Measurements from ENCODE around the gene CCDC88B. TPM values are rescaled to one million over a fixed set of nuclear protein-coding genes. Genes with fewer than 3 reads are reported as not detected.

Gene CCDC88B
- total RNA-seq, 1 experiment from 2014 or later: 1.2 TPM

- no peak for DNase-seq (ENCODE audit: low spot score)
These were observed 19.9 kb downstream of the CCDC88B start for GRCh38 chr11:64359712-64360445.

DNA sequence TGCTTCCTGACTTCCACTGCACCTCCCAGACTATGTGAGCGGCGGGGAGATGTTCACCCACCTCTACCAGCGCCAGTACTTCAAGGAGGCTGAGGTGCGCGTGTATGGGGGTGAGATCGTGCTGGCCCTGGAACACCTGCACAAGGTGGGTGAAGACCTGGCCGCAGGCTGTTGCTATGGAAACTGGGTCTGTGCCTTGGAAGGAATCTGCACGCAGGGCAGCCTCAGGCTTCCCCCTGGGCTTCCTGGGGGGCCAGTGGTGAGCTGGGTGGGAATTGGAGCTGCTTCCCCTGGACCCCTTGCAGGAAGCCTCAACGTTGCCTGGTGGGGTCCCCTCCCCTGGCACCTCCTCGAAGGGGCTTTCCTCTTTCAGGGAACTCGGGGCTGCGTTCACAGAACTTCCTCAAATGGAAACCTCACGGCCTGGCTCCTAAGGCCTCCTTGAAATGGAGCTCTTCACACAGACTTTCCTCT is 20.5 kb downstream of the CCDC88B start:
- DNase-seq (ENCODE audit: low spot score): no peak

DNA sequence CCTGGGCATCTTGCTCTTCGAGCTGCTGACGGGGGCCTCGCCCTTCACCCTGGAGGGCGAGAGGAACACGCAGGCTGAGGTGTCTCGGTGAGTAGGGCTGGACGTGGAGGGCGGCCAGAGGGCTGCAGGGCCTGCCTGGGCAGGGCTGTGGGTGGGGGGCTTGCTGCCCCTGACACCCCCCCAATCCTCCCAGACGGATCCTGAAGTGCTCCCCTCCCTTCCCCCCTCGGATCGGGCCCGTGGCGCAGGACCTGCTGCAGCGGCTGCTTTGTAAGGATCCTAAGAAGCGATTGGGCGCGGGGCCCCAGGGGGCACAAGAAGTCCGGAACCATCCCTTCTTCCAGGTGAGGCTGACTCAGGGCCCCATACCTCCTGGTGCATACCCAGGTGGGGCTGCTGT is 21.7 kb downstream of the CCDC88B start:
- DNase-seq (ENCODE audit: low spot score): no peak

DNA sequence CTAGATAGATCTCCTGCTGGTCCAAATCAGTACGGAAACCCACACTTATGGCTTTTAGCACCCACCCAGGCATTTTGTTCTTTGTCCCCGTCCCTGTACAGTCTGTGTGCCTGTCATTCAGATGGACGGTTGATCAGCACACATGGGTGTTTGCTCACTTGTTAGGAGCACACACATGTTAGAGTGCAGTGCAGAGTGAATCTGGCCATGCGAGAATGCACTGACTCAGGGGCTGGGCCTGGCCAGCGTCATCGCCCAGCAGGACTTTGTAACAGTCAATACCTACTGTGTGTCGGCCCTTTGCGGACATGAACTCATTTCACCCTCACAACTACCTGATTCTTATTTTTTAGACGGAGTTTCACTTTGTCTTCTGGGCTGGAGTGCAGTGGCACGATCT is 22.3 kb downstream of the CCDC88B start:
- no peak for DNase-seq (ENCODE audit: low spot score)

DNA sequence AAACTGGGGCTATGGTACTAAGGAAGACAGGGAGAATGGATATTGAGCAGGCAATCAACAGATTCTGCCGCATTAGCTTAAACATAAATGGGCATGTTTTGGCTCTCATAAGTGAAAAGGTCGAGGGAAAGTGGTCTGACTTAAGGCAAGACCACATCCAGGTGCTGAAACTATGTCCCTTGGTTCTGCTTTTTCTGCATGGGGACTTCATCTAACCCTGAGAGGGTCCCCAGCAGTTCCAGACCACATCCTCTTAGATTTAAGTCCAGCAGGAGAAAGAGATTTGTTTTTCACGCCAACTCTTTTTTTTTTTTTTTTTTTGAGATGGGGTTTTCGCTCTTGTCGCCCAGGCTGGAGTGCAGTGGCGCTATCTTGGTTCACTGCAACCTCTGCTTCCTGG is 24.4 kb downstream of the CCDC88B start:
- no peak for DNase-seq (ENCODE audit: low spot score)

- no peak for DNase-seq (ENCODE audit: low spot score)
These were observed 24.9 kb downstream of the CCDC88B start for GRCh38 chr11:64364911-64365310.

GRCh38 chr11:64366751-64367150 is 26.7 kb downstream of the CCDC88B start:
- no peak for DNase-seq (ENCODE audit: low spot score)

GRCh38 chr11:64367931-64368672 is 28.1 kb downstream of the CCDC88B start:
- no peak for DNase-seq (ENCODE audit: low spot score)

GRCh38 chr11:64368673-64369074 is 28.7 kb downstream of the CCDC88B start:
- DNase-seq (ENCODE audit: low spot score): no peak

- DNase-seq (ENCODE audit: low spot score): no peak
These were observed 29.7 kb downstream of the CCDC88B start for GRCh38 chr11:64369440-64370421.

DNA sequence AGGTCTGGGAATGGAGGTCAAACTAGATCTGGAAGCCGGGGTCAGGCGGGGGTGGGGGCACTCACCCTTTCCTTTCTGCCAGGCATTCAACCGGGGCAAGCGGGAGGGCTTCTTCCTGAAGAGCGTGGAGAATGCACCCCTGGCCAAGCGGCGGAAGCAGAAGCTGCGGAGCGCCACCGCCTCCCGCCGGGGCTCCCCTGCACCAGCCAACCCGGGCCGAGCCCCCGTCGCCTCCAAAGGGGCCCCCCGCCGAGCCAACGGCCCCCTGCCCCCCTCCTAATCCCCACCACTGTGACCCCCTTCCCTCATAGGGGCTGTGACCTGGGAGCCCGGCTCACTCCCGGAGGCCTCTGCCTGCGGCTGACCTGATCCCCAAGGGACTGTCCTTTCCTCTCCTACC is 31.2 kb downstream of the CCDC88B start:
- no peak for DNase-seq (ENCODE audit: low spot score)

DNA sequence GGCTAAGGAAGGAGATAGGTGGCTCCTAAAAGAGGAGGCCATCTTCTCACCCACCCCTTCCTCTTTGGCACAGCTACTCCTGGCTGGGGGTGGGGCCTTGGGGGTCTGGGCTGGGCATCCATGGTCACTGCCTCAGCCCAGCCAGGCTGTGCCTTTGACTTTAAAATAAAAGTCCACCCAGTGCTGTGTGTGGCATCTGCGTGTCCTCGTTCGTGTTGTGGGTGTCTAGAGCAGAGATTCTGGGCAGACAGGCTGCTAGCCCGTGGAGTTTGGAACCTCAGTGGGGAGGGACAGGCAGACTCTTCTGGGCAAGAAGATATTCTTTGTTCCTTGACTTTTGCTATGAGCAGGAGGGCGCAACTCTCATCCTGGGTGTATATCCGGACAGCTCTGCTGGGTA is 32.0 kb downstream of the CCDC88B start:
- no peak for DNase-seq (ENCODE audit: low spot score)

DNA sequence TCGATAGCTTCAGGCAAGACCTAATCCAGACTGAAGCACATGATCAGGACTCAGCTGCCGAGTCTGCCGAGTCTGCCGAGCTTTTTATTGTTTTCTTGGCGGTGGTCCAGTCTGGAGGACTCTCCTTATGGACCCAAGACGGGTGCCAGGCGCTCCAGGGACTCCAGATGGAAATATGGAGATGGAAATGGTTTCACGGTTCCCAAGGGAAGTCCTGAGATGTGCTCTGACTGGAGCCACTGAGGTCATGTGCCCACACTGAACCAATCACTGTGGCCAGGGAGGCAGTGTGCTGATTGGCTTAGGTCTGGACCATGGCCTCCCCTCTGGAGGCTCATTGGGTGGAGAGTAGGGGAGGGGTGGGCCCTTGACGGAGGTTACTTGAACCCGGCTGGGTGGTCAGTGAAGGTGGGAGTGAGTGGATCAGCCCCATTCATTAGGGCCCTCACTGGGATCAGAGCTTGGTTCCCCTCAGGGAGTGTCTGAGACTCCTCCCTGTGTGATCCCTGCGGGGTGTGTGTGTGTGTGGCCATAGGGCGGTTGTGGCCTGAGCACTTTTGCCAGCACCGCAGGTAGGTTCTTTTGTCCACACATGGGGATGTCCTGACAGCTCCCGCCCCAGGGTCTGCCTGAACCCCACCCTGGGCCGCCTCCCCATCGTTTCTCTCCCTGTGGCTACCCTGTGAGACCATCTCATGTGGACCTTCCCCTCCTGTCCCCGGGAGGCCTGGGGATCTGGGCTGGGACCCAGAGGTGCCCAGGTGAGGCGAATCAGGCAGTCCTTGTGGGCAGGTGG is 33.0 kb downstream of the CCDC88B start:
- no peak for DNase-seq (ENCODE audit: low spot score)

- no peak for DNase-seq (ENCODE audit: low spot score)
These were observed 33.6 kb downstream of the CCDC88B start for GRCh38 chr11:64373598-64373974.

DNA sequence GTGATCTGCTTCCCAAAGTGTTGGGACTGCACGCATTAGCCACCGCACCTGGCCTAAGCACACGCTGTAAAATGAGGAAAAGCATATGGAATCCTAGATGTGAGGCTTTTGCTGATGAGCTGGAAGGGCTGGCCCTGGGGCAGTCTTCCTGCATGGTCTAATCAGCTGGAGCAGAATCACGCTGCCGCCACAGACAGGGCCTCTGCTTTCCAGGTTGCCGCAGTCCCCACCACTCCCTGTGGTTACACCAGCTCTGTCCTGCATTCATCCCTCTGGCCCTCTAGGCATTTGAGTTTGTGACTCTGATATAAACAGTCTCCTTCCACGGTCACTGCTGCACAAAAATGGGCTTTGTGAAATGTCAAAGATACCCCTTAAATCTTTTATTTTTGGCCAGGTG is 36.1 kb downstream of the CCDC88B start:
- no peak for DNase-seq (ENCODE audit: low spot score)

GRCh38 chr11:64378335-64378880 is 38.4 kb downstream of the CCDC88B start:
- no peak for DNase-seq (ENCODE audit: low spot score)

DNA sequence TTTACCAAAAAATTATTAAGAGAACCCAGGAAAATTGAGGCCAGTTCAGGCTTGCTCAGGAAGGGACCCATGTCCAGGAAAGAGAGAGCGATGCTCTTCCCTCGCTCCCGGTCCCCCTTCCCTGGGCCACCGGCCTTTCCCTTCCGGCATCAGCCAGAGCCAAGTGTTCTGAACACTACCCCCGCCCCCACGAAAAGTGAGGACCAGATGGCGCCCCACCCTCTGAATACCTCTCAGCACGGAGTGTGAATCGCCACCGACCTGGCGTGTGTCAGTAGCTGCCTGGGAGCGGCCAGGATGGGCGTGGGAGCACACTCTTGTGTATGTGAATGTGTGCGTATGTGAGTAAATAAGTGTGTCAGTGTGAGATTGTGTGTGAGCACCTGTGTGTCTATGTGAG is 39.2 kb downstream of the CCDC88B start:
- DNase-seq (ENCODE audit: low spot score): no peak

- no peak for DNase-seq (ENCODE audit: low spot score)
These were observed 40.1 kb downstream of the CCDC88B start for GRCh38 chr11:64379817-64380709.

GRCh38 chr11:64381350-64381749 is 41.3 kb downstream of the CCDC88B start:
- no peak for DNase-seq (ENCODE audit: low spot score)

GRCh38 chr11:64382047-64382446 is 42.0 kb downstream of the CCDC88B start:
- DNase-seq (ENCODE audit: low spot score): no peak

Data from H4 (cell line).